ENCODE measurements around the gene PHF21B. TPM values are rescaled to one million over a fixed set of nuclear protein-coding genes. Genes with fewer than 3 reads are reported as not detected.
"Not testable (repeated sequence)": the region's sequence is repeated elsewhere in the genome, so short reads cannot be mapped to it uniquely, and the experiment has no call there.

Gene PHF21B
- total RNA-seq, 1 donor from 2014 or later: not detected

DNA sequence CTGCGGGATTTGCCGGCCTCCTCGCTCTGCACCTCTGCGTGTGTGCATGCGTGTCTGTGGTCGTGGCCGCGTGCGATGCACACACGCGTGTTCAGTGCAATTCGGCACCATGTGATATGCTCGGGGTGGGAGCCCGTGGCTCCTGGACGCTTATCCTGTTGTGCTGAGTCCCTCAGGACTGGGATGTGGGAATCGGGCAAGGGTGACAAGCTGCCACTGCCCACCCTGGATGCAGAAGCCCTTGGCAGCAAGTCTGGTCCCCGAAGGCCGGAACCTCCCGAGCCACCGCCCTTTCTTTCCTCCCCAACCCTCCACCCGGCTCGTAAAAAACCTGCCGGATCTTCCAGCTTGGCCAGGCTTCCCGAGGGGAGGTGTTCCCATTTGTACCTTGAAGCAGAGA is 128.2 kb downstream of the PHF21B start:
- DNase-seq (ENCODE audit: low spot score): peak; percentile 34
- ATAC-seq: no peak

DNA sequence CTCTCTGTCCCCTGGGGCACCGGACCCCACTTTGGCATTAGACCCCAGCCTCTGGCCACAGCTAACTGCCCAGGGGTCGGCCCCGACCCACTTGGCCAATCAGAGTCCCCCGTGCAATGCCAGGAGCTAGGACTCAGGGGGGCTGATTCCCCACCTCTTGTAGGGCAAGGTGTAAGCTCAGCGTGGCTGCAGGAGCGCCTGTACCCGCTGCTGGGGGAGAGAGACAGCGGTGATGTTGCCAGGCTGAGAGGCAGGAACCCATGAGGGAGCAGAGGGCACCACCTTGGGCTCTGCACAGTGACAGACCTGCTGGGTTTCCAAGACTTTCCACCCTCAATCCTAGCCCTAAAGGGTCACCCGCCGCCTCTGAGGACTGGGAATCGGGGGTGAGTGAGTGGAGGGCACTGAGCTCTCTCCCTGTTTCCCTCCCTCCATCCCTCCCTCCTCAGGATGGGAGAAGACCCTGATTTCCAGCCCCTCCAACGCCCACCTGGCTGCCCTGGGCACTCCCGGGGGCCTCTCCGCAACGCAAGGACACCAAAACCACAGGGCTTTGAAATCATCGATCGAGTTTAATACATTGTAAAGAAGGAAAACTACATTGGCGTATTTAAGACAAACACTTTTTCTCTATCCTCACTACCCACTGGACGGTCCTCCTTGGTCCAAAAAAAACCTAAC is 129.1 kb downstream of the PHF21B start:
- ATAC-seq: no peak
- peak; percentile 31 for DNase-seq (ENCODE audit: low spot score)

DNA sequence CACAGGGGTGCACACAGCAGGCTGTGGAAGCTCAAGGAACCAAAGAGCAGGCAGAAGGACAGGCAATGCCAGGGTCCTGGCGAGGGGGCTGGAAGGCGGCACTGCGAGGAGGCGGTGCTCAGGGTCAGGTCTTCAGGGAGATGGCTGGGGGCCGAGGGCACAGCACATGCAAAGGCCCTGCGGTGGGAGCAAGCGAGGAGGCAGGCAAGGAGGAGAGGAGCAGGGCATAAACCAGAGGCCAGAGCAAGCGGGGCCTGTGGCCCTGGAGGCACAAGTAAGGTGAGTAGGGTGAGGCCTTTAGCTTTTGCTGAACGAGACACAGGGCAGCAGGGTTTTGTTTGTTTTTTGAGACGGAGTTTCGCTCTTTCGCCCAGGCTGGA is 130.5 kb downstream of the PHF21B start:
- DNase-seq (ENCODE audit: low spot score) (peak; percentile 11), ATAC-seq (no peak)

DNA sequence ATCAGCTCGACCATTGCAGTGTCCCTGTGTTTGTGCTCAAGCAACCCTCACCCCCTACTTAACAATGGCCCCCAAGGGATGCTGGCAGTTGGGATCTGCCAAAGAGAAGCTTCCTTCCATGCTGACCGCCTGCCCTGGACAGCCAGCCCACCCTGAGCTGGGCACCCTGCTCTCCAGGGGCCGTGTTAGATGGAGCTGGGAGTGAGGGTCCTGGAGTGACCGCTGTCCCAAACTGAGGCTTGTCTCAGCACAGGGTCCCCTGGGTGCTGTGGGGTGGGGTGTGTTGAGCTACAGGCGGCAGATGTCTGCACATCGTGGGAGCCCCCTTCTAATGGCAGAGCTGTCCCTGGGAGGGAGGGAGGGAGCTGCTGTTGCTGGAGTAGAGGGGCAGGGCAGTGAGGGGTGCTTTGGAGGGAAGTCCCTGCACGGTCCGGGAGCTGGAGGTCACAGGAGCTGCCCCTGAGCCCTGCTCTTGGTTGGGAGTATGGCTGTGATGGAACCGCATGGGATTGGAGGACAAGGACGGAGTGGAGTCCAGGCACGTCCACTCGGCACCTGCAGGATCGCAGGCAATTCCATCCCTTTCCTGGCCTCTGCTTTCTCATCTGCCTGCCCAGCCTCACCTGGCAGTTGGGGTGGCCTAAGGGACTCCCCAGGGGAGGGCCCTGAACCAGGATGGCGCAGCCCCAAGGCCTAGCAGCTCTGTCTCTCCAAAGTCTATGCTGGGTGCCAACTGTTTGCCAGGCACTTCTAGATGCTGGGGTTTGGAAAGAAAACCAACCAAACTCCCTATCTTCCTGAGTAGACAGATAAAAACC is 131.1 kb downstream of the PHF21B start:
- no peak for ATAC-seq
- DNase-seq (ENCODE audit: low spot score): no peak

DNA sequence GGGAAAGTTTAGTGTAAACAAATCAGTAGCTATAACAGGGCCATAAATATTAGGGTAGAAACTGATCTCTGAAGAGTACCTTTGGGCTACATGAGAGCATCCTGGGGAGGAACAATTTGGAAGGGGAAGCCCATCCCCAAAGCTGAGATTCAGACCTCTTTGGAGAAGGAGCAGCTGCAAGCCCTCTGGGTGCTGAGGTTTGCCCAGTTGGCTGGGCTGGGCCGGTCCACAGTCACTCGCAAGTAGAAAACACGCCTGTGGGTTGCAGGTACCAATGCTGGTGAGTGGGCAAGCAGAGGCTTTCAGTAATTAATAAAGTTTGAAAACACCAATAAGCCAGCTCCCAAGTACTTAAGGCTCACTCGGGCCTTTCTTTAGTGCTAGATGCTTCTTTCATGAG is 132.9 kb downstream of the PHF21B start:
- ATAC-seq (no peak), DNase-seq (ENCODE audit: low spot score) (no peak)

DNA sequence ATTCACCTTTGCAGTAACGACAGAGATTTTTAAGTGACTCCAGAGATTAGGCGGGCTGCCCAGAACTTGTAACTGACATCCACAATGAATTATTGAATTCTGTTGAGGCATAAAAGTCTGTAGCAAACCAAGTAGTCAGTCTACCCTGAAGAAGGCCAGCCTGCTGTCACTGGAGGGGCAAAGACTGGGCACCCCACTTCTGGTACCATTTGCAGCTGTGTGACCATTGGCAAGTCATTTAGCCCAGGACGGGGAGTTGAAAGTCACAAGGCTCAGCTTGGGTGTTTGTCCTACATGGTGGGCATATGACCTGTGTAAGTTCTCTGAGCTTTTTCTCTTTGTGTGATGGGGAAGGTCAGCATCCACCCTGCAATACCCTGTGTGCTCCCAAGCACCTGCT is 138.0 kb downstream of the PHF21B start:
- no peak for DNase-seq (ENCODE audit: low spot score)

DNA sequence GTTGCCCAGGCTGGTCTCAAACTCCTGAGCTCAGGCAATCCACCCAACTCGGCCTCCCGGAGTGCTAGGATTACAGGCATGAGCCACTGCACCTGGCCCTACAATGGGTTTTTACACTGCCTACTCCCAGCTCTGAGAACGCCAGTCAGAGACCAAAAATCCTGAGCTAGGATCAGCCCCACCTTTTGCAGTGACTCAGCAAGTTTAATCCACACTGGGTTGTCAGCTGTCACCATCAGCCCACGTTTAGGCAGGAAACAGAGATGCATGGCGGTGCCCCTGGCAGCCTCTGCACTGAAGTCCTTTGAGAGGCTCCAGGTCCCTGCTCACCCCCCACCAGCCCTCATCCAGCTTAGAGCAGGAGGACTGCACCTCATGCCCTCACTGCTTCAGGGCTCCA is 139.8 kb downstream of the PHF21B start:
- no peak for DNase-seq (ENCODE audit: low spot score)
- no peak for ATAC-seq

More for the DNA sequence above, 138.0 kb downstream of the PHF21B start:
- no peak for ATAC-seq

DNA sequence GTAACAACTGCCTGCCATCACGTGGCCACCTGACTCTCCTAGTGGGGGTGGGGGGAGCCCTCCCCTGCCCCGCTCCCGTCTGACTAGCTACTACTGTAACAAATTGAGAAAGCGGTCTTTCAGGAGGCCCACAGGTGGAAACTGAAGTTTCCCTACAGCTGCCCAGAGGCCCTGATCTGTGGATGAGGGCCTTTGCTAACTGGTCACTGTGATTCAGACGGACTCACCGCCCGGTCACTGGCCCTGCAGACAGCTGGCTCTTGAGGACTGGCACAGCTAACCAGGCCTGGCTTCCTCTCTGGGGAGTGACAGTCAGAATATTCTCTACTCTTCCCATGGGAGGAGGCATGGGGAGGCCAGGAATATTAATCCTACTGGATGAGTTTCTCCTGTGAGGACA is 140.6 kb downstream of the PHF21B start:
- DNase-seq (ENCODE audit: low spot score): no peak
- no peak for ATAC-seq

DNA sequence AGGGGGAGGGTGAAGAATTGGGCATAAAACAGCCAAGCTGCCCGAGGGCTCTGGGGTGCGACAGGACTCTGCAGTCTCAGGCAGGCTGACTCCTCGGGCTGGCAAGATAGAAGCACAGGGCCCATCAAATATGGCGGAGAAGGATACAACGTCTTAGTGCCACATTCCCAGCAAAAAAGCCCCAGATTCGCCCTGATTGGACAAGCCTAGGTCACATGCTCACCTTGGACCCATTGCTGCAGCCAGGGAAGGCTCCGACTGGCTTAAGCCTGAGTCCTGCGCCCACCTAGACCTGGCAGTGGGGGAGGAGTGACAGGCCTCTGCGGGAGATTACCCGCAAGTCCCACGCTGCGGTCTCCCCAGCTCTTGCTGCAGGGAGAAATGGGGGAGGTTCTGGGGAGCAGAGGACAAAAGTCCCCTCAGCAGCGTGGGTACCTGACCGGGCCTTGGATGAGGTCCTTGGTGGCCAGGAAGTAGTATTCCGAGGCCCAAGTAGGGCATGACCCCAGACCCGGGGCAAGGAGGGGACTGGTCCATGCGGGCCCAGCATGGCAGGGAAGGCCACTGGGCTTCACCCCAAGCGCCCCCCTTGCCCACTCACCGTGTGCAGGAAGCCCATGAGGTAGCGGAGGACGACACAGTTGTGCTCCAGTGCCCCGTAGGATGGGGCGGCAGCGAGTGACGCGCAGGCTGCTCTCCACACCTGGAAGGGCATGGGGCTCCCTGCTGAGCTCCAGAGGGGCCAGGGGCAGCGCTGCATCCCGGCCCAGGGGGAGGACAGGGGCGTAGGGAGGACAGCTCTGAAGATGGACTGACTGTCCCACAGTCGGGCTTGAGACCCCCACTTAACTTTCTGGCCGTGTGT is 144.4 kb downstream of the PHF21B start:
- no peak for DNase-seq (ENCODE audit: low spot score)

DNA sequence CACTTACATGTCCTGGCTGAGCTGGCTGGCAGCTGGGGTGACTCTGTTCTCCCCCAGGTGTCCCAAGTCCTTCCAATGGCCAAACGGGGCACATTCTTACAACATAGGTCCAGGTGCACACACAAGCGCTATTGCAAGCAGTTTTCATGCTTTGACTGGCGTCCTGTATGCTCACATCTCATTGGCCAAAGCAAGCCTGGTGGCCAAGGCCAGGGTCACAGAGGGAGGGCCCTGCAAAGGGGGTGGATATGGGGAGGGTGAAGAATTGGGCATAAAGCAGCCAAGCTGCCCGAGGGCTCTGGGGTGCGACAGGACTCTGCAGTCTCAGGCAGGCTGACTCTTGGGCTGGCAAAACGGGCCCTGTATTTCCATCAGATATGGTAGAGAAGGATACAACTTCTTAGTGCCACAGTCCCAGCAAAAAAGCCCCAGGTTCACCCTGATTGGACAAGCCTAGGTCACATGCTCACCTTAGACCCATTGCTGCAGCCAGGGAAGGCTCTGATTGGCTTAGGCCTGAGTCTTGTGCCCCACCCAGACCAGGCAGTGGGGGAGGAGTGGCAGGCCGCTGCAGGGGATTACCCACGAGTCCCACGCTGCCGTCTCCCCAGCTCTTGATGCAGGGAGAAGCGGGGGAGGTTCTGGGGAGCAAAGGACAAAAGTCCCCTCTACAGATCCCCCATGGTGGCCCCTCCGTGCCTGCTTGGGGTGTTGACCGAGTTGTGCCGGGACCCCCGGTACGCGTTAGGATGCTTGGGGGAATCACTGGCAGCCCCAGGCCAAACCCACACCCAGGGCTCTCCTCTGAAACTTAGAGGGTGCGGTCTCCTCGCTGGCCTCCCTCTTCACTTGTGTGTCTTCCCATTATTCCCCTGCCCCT is 146.6 kb downstream of the PHF21B start:
- DNase-seq (ENCODE audit: low spot score) (no peak), ATAC-seq (no peak)

More for the DNA sequence above, 144.4 kb downstream of the PHF21B start:
- ATAC-seq: no peak

DNA sequence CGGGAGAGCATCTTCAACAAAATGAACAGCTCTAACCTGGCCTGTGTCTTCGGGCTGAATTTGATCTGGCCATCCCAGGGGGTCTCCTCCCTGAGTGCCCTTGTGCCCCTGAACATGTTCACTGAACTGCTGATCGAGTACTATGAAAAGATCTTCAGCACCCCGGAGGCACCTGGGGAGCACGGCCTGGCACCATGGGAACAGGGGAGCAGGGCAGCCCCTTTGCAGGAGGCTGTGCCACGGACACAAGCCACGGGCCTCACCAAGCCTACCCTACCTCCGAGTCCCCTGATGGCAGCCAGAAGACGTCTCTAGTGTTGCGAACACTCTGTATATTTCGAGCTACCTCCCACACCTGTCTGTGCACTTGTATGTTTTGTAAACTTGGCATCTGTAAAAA is 147.5 kb downstream of the PHF21B start:
- ATAC-seq: no peak
- DNase-seq (ENCODE audit: low spot score): no peak

DNA sequence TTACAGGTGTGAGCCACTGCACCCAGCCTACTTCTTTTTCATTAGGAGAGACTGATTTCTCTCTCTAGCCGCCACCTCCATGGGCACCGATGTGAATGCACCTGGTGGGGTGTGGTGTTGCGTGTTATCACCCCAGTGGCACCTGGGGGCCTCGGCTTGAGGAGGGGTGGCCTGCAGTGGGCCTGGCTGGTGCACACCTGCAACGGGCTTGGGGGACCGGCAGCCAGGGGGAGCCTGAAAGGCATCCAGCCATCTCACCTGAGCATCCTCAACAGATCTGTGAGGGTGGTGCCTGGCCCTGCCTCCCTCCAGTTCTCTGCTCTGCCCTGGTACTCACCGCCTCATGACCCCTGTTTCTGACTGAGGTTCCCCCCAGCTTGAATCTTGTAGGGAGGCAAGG is 148.6 kb downstream of the PHF21B start:
- DNase-seq (ENCODE audit: low spot score) (no peak), ATAC-seq (no peak)

DNA sequence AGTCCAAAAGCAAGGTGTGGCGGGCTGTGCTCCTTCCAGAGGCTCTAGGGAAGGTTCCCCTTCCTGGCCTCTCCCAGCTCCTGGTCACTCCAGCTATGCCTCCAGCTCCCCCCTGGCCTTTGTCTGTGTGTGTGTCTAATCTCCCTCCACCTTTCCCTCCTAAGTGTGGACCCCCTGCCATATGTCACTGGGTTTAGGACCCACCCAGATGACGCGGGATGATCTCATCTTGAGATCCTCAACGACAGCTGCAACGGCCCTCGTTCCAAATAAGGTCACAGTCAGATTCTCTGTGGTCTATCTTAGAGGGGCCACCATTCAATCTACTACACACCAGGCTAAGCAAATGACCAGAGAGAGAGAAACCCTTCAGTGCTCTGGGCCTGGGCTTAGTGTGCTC is 149.5 kb downstream of the PHF21B start:
- ATAC-seq (no peak), DNase-seq (ENCODE audit: low spot score) (no peak)

DNA sequence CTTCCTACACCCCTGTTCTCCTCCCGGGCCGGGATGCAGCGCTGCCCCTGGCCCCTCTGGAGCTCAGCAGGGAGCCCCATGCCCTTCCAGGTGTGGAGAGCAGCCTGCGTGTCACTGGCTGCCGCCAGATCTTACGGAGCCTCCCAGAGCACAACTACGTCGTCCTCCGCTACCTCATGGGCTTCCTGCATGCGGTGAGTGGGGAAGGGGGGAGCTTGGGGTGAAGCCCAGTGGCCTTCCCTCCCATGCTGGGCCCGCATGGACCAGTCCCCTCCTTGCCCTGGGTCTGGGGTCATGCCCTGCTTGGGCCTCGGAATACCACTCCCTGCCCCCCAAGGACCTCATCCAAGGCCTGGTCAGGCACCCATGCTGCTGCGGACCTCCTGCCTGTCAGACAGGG is 150.2 kb downstream of the PHF21B start:
- ATAC-seq: no peak
- no peak for DNase-seq (ENCODE audit: low spot score)

DNA sequence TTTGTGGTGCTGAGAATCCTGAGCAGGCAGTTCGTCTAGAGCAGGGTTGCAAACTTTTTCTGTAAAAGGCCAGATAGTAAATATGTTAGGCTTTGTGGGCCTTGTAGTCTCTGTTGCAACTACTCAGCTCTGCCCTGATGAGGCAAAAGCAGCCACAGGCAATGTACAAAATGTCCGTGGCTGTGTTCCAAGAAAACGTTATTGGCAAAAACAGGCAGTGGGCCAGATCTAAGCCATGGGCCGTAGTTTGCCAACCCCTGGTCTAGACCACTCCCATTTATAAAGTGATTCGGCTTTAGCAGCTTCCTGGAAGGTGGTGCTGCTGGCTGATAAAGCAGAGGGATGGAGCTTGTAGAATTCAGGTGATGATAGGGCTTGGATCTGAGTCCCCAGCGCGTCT is 151.0 kb downstream of the PHF21B start:
- not testable (repeated sequence) for DNase-seq (ENCODE audit: low spot score)

DNA sequence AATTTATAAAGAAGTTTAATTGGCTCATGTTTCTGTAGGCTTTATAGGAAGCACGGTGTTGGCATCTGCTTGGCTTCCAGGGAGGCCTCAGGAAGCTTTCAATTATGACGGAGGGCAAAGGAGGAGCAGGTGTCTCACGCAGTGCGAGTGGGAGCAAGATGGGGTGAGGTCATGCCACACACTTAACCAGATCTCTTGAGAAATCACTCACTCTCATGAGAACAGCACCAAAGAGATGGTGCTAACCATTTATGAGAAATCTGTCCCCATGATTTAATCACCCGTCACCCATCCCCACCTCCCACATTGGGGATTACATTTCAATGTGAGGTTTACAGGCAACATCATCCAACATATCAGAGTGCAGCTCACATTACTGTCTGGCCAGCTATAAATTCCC is 153.9 kb downstream of the PHF21B start:
- DNase-seq (ENCODE audit: low spot score) (no peak), ATAC-seq (no peak)

More for the DNA sequence above, 151.0 kb downstream of the PHF21B start:
- ATAC-seq: not testable (repeated sequence)

DNA sequence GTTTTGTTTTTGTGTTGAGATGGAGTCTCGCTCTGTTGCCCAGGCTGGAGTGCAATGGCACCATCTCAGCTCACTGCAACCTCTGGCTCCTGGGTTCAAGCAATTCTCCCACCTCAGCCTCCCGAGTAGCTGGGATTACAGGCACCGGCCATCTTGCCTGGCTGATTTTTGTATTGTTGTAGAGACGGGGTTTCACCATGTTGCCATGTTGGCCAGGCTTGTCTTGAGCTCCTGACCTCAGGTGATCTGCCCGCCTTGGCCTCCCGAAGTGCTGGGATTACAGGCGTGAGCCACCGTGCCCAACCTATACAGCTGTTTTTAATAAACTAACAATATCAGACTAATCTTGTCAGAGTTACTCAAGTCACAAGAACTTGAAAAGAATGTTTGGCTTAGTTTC is 155.2 kb downstream of the PHF21B start:
- not testable (repeated sequence) for ATAC-seq; DNase-seq (ENCODE audit: low spot score)

DNA sequence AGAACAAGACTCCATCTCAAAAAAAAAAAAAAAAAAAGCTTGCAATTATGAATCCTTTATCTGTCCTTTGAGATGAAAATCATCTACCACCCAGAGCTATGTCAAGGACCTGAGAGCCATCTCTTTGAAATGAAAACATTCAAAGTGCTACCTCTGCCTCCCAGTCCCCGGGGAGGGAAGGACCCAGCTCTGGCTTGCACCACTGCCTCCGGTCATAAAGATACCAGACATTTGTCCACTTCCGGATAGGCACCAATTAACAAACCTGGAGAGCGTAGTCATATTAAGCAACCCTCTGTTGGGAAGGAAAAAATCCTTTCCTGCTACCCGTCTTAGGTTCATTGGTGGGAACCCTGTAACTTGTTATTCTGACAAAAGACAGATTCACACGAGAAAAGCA is 158.9 kb downstream of the PHF21B start:
- no peak for ATAC-seq

DNA sequence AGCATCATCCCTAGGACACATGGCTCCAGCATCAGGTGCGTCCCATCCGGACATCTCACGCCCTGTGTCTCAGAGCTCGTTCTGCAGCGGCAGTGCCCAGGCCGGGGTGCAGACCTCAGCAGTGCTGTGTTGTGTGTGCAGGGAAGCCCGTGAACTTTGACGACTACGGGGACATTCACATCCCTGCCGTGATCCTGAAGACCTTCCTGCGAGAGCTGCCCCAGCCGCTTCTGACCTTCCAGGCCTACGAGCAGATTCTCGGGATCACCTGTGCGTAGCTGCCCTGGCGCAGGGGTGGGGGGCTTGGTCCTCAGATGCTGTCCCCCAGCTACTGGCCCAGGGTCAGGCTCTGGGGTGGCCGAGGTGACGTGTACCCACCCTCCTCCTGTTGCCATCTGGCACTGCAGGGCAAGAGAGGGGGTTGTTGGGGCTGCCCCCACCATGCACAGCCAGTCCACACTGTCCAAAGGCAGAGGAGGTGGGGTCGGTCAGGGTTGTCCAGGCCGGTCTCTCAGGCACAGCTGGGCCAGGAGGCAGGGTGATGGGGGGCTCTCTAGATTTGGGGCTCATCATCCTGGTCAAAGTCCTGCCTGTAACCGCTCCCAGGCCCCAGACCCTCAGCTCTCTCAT is 160.9 kb downstream of the PHF21B start:
- no peak for DNase-seq (ENCODE audit: low spot score)
- ATAC-seq: no peak

More for the DNA sequence above, 158.9 kb downstream of the PHF21B start:
- no peak for DNase-seq (ENCODE audit: low spot score)

DNA sequence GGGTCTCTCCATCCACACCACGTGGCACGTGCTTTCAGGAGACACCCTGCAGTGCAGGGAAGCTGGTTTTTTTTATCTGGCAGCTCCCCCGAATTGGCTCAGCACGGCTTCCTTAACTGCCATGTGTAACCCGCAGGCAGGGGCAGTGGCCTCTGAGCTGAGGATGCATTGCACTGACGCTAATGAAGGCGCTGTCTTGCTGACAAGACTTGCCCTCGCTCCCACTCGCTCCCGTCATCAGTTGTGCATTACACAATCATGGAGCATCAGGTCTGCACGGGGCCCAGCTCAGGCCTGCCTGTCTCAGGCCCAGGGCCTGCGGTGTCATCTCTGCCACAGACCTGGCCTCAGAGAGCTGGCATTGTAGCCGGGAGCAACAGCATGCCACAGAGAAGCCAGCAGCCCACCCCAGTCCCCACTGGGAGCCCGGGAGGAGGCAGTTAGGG is 161.5 kb downstream of the PHF21B start:
- ATAC-seq: no peak
- DNase-seq (ENCODE audit: low spot score): no peak

All from left lobe of liver (tissue), 2 donors.